NCI-H2196 treated with DMSO at 0.1 percent for 48 hours (cell line): ENCODE results near the gene ADAMTS9.

Source experiments
- DNase-seq: peaks from one replicate; lab custom pipeline; 2025; ENCODE audit not compliant: unreplicated experiment; lab: John Stamatoyannopoulos, UW

The ADAMTS9 gene

GRCh38 chr3:64685800-64686445 is 1.9 kb downstream of the ADAMTS9 start:
- no peak for DNase-seq

- DNase-seq = no peak
These were observed 2.4 kb downstream of the ADAMTS9 start for GRCh38 chr3:64685331-64685799.

- DNase-seq = no peak
These were observed 3.0 kb downstream of the ADAMTS9 start for GRCh38 chr3:64684715-64685261.

GRCh38 chr3:64681827-64682226 is 6.0 kb downstream of the ADAMTS9 start:
- no peak for DNase-seq

- DNase-seq = no peak
These were observed 6.8 kb downstream of the ADAMTS9 start for GRCh38 chr3:64681015-64681414.

GRCh38 chr3:64680334-64680733 is 7.5 kb downstream of the ADAMTS9 start:
- DNase-seq = no peak

GRCh38 chr3:64677961-64678716 is 9.7 kb downstream of the ADAMTS9 start:
- no peak for DNase-seq

GRCh38 chr3:64676831-64677230 is 11.0 kb downstream of the ADAMTS9 start:
- no peak for DNase-seq

- no peak for DNase-seq
These were observed 12.0 kb downstream of the ADAMTS9 start for GRCh38 chr3:64675687-64676247.

- DNase-seq = no peak
These were observed 13.2 kb downstream of the ADAMTS9 start for GRCh38 chr3:64674591-64675076.

- no peak for DNase-seq
These were observed 14.6 kb downstream of the ADAMTS9 start for GRCh38 chr3:64673159-64673715.

- DNase-seq = no peak
These were observed 19.0 kb downstream of the ADAMTS9 start for GRCh38 chr3:64668582-64669510.

GRCh38 chr3:64667887-64668581 is 19.8 kb downstream of the ADAMTS9 start:
- DNase-seq = no peak

GRCh38 chr3:64667138-64667537 is 20.7 kb downstream of the ADAMTS9 start:
- DNase-seq = no peak

- no peak for DNase-seq
These were observed 21.6 kb downstream of the ADAMTS9 start for GRCh38 chr3:64666171-64666588.

- DNase-seq = no peak
These were observed 23.4 kb downstream of the ADAMTS9 start for GRCh38 chr3:64664397-64664796.

- no peak for DNase-seq
These were observed 28.2 kb downstream of the ADAMTS9 start for GRCh38 chr3:64659617-64659978.

GRCh38 chr3:64658001-64658400 is 29.8 kb downstream of the ADAMTS9 start:
- no peak for DNase-seq

GRCh38 chr3:64656544-64656943 is 31.3 kb downstream of the ADAMTS9 start:
- DNase-seq = no peak

- no peak for DNase-seq
These were observed 32.6 kb downstream of the ADAMTS9 start for GRCh38 chr3:64655160-64655559.
